NCI-H1436 (cell line): Measurements from ENCODE around the gene AP1G1.
"Not testable (repeated sequence)": the region's sequence is repeated elsewhere in the genome, so short reads cannot be mapped to it uniquely, and the experiment has no call there.

Experiments
- DNase-seq: peaks from one replicate; lab custom pipeline; 2025; lab: John Stamatoyannopoulos, UW

The AP1G1 gene

GRCh38 chr16:71700831-71701230 is 107.8 kb downstream of the AP1G1 start:
- no peak for DNase-seq

DNA sequence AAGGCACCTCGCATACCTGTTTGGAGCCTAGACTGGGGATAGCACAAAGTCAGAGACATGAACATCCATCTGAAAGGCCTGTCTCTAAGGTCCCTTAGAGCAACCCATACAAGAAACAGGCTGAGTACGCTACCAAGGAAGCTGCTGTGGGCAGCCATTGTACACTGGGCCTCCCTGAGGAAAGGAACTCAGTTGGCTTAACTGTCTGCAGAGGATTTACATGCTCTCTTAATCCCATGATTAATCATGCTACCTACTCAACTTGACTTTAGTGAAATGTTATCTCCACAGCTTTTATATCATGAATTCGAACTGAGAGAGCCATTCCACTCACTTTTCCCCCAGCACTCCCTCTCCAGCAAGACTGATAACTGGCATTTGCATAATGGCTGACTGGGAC is 110.1 kb downstream of the AP1G1 start:
- no peak for DNase-seq

- no peak for DNase-seq
These were observed 115.5 kb downstream of the AP1G1 start for GRCh38 chr16:71693164-71693563.

- DNase-seq, result no peak
These were observed 118.7 kb downstream of the AP1G1 start for GRCh38 chr16:71689901-71690300.

DNA sequence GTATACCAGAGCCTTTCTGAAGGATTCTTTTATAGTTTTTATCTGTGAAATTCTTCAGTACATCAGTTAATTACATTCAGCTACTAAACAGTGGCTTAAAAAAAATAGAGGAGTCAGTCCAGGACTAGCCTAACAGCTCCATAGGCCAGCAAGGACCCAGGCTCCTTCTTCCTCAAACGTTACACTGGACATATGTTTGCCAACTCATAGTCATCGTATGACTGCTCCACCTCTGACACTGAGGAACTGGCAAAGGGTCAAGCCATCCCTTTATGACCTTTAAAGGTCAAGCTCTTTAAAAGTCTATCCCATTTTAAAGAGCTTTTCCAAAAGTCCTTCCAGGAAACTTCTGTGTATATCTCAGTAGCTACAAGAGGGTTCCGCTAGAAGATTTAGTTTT is 120.8 kb downstream of the AP1G1 start:
- DNase-seq, result no peak

GRCh38 chr16:71684280-71684679 is 124.4 kb downstream of the AP1G1 start:
- DNase-seq, result not testable (repeated sequence)

GRCh38 chr16:71681360-71681759 is 127.3 kb downstream of the AP1G1 start:
- DNase-seq, result no peak
